Neural crest cell (in vitro differentiated cells): Measurements from ENCODE around the gene HS6ST1. TPM values are rescaled to one million over a fixed set of nuclear protein-coding genes. Genes with fewer than 3 reads are reported as not detected.
"Not testable (repeated sequence)": the region's sequence is repeated elsewhere in the genome, so short reads cannot be mapped to it uniquely, and the experiment has no call there.

Source experiments
- DNase-seq: peaks from one replicate; pipeline ENCODE4 v3.0.0; 2021; ENCODE audit warnings: low read depth, mixed read lengths, low spot score
- H3K27ac Mint-ChIP-seq: one replicate; pipeline ENCODE4 v1.8.0; 2021; ENCODE audit warnings: mild to moderate bottlenecking, mixed read lengths; ENCODE audit not compliant: unreplicated experiment
- H3K27me3 Mint-ChIP-seq: 2 replicates; pipeline ENCODE4 v1.8.0; 2021; ENCODE audit warnings: low read depth, mild to moderate bottlenecking, mixed read lengths
- H3K36me3 Mint-ChIP-seq: 2 replicates; pipeline ENCODE4 v1.8.0; 2021; ENCODE audit warnings: low read depth, mild to moderate bottlenecking, mixed read lengths
- H3K4me1 Mint-ChIP-seq: 2 replicates; pipeline ENCODE4 v1.8.0; 2021; ENCODE audit warnings: mixed read lengths
- H3K4me3 Mint-ChIP-seq: one replicate; pipeline ENCODE4 v1.8.0; 2021; ENCODE audit warnings: mild to moderate bottlenecking, mixed read lengths
- H3K9me3 Mint-ChIP-seq: 2 replicates; pipeline ENCODE4 v1.8.0; 2021; ENCODE audit warnings: mixed read lengths
- total RNA-seq: library from RNA; stranded (reverse); gene quantifications from 2 replicates; pipeline ENCODE4 v1.2.1, GENCODE V29; 2021
- TF ChIP-seq, protein P1 (sequence below): fragments of 200-600 bp; sonication (generic); conservative IDR thresholded peaks from 2 replicates; pipeline ENCODE4 v1.5.0; 2021; ENCODE audit warnings: antibody characterized with exemption, mild to moderate bottlenecking

HS6ST1 gene
- total RNA-seq, 1 donor from 2014 or later, result 39.8 TPM

DNA sequence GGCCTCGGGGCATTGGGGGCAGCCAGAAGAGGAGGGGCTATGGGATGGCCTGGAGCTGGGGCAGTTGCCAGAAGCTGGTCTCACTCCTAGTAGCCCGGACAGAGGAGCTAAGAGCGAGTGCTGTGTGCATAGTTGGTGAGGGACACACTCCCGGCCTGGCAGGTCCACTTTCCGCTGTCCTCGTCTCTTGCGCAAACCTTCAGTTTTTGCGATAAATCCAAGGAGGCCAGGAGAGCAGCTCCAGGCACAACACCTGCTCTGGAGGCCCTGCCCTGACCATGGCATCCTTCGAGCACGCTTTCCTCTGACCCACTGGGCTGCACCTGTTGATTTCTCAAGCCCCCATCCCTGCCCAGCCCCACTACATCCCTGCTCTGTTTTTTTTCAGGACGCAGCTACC is 51.0 kb downstream of the HS6ST1 start:
- DNase-seq, H3K27ac Mint-ChIP-seq, H3K4me3 Mint-ChIP-seq, H3K4me1 Mint-ChIP-seq, H3K27me3 Mint-ChIP-seq, H3K9me3 Mint-ChIP-seq, H3K36me3 Mint-ChIP-seq: not testable (repeated sequence)

DNA sequence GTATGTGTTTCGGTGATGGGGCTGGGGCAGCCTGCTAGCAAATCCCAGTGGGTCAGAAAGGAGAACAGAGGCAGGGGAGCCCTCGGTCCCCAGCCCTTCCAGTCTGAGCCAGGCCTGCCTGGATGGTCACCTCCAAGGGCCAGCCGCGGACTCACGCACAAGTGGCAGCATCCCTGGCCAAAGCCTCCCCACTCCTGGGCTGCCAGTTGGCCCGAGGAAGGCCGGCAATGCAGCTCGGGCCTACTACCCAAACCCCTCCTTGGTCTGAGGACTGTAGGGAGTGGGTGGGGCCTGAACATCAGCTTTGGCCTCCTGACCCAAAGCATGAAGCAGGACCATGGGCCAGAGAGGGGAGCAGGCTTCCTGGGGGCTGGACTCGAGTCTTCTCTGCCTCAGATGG is 51.5 kb downstream of the HS6ST1 start:
- H3K9me3 Mint-ChIP-seq, H3K4me1 Mint-ChIP-seq, H3K27me3 Mint-ChIP-seq, H3K27ac Mint-ChIP-seq, H3K4me3 Mint-ChIP-seq, DNase-seq, H3K36me3 Mint-ChIP-seq: not testable (repeated sequence)

DNA sequence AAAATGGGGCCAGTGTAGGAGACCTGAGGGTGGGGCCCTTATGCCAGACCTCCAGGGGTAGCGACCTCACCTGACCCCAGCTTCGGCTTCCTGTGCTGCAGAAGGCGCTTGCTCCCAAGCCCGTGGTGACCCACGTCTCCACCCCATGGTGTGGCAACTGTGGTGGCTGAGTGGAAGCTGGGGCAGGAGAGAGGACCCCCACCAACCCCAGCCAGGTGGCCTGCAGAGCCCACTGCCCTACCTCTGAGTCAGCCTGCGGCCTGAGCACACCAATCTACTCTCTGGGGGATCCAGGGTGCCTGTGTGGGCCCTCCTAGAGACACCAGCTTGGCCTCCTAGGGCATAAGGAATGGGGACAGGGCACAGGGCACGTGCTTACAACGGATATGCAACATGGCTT is 52.2 kb downstream of the HS6ST1 start:
- H3K27me3 Mint-ChIP-seq, H3K27ac Mint-ChIP-seq, DNase-seq, H3K36me3 Mint-ChIP-seq, H3K4me3 Mint-ChIP-seq, H3K9me3 Mint-ChIP-seq, H3K4me1 Mint-ChIP-seq: not testable (repeated sequence)

DNA sequence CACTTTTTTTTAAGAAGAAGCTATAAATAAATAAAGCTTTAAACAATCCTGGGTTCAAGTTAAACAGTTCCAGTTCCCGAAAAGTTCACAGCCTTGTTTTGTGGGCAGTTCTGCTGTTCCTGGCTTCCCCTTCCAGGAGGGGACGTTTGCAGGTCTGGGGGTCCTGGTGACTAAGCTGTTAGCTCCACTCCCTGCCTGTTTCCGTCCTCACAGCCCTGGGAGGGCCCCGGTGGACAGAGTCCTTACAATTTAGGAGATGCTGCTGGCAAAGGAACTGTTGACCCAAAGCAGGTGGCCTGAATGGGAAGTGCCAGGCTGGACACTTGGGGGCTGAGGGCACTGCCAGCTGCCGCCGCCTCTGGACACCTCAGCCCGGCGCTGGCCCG is 53.1 kb downstream of the HS6ST1 start:
- H3K36me3 Mint-ChIP-seq, H3K27me3 Mint-ChIP-seq, H3K4me3 Mint-ChIP-seq, H3K9me3 Mint-ChIP-seq, H3K27ac Mint-ChIP-seq, DNase-seq: not testable (repeated sequence)
- peaks cover 11% of the 10 kb centered on the region for H3K4me1 Mint-ChIP-seq

DNA sequence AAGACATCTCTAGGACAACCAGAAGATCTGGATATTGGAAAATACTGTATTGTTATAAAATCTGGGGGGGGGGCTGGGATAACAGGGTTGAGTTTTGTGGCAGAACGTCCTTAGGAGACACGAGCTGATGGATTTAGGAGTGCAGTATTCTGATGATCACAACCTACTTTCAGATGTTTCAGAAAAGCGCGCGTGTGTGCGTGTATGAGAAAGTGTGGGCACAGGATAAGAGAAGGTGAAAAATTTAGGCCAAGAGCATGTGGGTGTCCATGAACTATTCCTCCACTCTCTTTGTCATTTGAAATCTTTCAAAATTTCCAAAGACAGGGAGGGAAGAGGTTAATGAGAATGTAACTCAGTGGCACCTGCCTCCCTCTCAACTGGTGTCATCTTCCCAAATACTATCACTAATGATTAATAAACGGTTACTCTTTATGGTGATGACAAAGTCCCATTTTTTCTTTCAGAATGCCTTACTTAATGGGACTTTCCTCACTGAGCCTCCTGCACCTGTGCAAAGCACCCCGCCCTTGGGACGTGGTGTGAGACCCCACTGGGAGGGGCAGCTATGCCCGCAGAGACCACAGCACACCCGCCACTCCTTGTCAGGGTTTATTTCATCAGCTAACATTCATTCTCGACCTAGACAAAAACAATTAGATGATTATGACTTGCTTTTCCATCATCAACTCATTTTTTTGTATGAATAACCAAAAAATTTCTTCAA is 53.6 kb downstream of the HS6ST1 start:
- H3K9me3 Mint-ChIP-seq, result no peaks in the 10 kb centered on the region
- no peak overlapping the region for H3K4me3 Mint-ChIP-seq
- H3K27ac Mint-ChIP-seq, result no peak overlapping the region
- H3K36me3 Mint-ChIP-seq, result peaks cover 4% of the 10 kb centered on the region
- H3K27me3 Mint-ChIP-seq, result no peaks in the 10 kb centered on the region
- H3K4me1 Mint-ChIP-seq, result peaks cover 17% of the 10 kb centered on the region
- no peak for DNase-seq
- TF ChIP-seq, protein P1, sequence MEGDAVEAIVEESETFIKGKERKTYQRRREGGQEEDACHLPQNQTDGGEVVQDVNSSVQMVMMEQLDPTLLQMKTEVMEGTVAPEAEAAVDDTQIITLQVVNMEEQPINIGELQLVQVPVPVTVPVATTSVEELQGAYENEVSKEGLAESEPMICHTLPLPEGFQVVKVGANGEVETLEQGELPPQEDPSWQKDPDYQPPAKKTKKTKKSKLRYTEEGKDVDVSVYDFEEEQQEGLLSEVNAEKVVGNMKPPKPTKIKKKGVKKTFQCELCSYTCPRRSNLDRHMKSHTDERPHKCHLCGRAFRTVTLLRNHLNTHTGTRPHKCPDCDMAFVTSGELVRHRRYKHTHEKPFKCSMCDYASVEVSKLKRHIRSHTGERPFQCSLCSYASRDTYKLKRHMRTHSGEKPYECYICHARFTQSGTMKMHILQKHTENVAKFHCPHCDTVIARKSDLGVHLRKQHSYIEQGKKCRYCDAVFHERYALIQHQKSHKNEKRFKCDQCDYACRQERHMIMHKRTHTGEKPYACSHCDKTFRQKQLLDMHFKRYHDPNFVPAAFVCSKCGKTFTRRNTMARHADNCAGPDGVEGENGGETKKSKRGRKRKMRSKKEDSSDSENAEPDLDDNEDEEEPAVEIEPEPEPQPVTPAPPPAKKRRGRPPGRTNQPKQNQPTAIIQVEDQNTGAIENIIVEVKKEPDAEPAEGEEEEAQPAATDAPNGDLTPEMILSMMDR, result no peak

DNA sequence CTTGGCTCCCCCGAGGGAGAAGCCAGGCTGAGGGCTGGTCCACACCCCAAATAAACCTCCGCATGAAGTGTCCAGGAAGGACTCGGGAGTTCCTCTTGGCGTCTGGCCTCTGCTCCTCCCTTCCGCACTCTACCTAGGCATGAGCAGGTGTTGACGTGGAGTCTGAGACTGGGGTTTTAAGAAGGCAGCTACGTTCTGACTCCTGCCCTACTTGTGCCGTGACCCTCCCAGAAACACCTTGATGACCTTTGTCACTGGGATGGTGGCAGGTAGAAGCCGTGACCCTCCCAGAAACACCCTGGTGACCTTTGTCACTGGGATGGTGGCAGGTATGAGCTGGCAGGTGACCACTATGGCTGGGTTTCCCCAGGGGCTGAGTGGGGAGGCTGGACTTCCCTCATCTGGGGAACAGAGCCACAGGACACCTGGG is 54.8 kb downstream of the HS6ST1 start:
- Mint-ChIP-seq H3K27ac (no peak overlapping the region), H3K27me3 (no peaks in the 10 kb centered on the region), H3K4me3 (no peak overlapping the region), H3K9me3 (no peaks in the 10 kb centered on the region), H3K36me3 (peaks cover 4% of the 10 kb centered on the region), H3K4me1 (peaks cover 23% of the 10 kb centered on the region)
- TF ChIP-seq, protein P1, result no peak
- DNase-seq, result no peak

DNA sequence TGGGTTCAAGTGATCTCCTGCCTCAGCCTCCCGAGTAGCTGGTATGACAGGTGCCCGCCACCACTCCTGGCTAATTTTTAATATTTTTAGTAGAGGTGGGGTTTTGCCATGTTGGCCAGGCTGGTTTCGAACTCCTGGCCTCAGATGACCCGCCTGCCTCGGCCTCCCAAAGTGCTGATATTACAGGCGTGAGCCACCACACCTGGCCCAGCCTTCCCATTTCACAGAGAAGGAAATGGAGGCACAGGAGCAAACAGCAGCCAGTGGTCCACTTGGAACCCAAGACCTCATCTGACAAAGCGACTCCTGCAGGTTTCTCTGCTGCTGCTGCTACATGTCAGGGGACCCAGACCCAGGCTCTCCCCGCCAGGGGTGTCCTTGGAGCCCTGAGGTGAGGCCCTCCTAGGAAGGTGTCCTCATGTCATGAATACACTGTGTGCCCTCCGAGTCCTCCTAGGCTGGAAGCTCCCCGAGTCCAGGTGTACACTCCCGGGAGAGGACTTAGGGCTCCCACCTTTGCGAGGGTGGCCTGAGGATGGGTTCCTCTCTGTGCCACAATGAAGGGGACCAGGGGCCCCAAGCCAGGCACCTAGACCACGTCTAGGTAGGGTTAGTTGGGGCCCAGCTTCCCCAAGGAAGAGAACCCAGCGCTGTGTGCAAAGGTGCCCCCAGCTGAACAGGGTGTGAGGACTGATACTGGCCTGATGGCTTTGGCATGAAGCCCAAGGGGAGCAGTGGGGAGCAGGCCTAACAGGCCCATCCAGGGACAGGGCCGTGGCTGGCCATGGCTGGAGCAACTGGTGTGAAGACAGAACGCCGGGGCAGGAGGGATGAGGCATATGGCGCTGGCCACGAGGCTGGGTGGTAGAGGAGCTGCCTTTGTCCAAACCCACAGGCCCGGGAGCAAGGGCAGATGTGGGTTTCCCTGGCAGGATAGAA is 56.1 kb downstream of the HS6ST1 start:
- Mint-ChIP-seq H3K4me1 (peaks cover 23% of the 10 kb centered on the region), H3K9me3 (no peaks in the 10 kb centered on the region), H3K27me3 (no peaks in the 10 kb centered on the region), H3K27ac (peak overlapping the region; percentile 19), H3K36me3 (peaks cover 4% of the 10 kb centered on the region), H3K4me3 (no peak overlapping the region)
- no peak for DNase-seq
- TF ChIP-seq, protein P1, result no peak
